CD14-positive monocyte (primary cell): ENCODE results near the gene ABCC12. TPM values are rescaled to one million over a fixed set of nuclear protein-coding genes. Genes with fewer than 3 reads are reported as not detected.

ENCODE experiments used
- DNase-seq, 3 donors: peaks; one replicate each; pipeline ENCODE4 v3.0.0-alpha.2; 2011 to 2022
- H2AFZ ChIP-seq: 2 replicates; pipeline ENCODE4 v1.6.0; 2012; ENCODE audit warnings: mild to moderate bottlenecking, low read depth, low read length, inconsistent platforms; ENCODE audit not compliant: insufficient read depth, poor library complexity, severe bottlenecking
- H3K27ac ChIP-seq, 2 donors: 1 replicate in 1 of 2; 2 replicates in 1 of 2; pipeline ENCODE4 v1.5.1; 2012 to 2013; ENCODE audit warnings: low read length in 2 of 2, control low read depth in 1 of 2, inconsistent platforms in 1 of 2, low read depth in 1 of 2, mild to moderate bottlenecking in 1 of 2
- H3K27me3 ChIP-seq, 2 donors: one replicate each; pipeline versions ENCODE4 v1.6.0 to v1.6.1; 2011 to 2013; ENCODE audit warnings: low read length in 2 of 2; ENCODE audit not compliant: control insufficient read depth in 2 of 2, insufficient read depth in 2 of 2
- H3K36me3 ChIP-seq, 2 donors: replicated peaks in 1 of 2; 1 replicate in 1 of 2; 2 replicates in 1 of 2; pipeline versions ENCODE4 v1.5.1 to v1.6.1; 2012 to 2013; ENCODE audit warnings: low read length in 2 of 2, control low read depth in 1 of 2, inconsistent platforms in 1 of 2, mild to moderate bottlenecking in 1 of 2; ENCODE audit not compliant: insufficient read depth in 2 of 2, control insufficient read depth in 1 of 2
- H3K4me1 ChIP-seq, 2 donors: 1 replicate in 1 of 2; 2 replicates in 1 of 2; pipeline versions ENCODE4 v1.5.1 to v1.6.1; 2012 to 2013; ENCODE audit warnings: low read length in 2 of 2, control low read depth in 1 of 2, inconsistent platforms in 1 of 2, mild to moderate bottlenecking in 1 of 2, moderate library complexity in 1 of 2; ENCODE audit not compliant: insufficient read depth in 2 of 2, control insufficient read depth in 1 of 2
- H3K4me2 ChIP-seq: replicated peaks from 2 replicates; pipeline ENCODE3; 2012; ENCODE audit warnings: low read length, moderate library complexity, mild to moderate bottlenecking; ENCODE audit not compliant: poor library complexity, severe bottlenecking; ENCODE audit errors: extremely low read depth
- H3K4me3 ChIP-seq, 3 experiments: fragments of 200-600 bp in 1 of 3; sonication (generic) in 1 of 3; replicated peaks in 1 of 3; 1 replicate in 2 of 3; 2 replicates in 1 of 3; pipeline ENCODE4 v1.5.1; 2011 to 2013; ENCODE audit warnings: low read length in 3 of 3, mild to moderate bottlenecking in 3 of 3, control low read depth in 2 of 3, low read depth in 2 of 3, inconsistent platforms in 1 of 3, moderate library complexity in 1 of 3
- H3K79me2 ChIP-seq: 2 replicates; pipeline ENCODE4 v1.6.0; 2012; ENCODE audit warnings: mild to moderate bottlenecking, control low read depth, inconsistent platforms, low read length, moderate library complexity; ENCODE audit not compliant: insufficient read depth
- H3K9ac ChIP-seq: 2 replicates; pipeline ENCODE4 v1.6.0; 2017; ENCODE audit warnings: low read length, mild to moderate bottlenecking; ENCODE audit not compliant: insufficient read depth, poor library complexity, severe bottlenecking
- H3K9me3 ChIP-seq, 2 donors: replicated peaks in 1 of 2; 1 replicate in 1 of 2; 2 replicates in 1 of 2; pipeline versions ENCODE4 v1.5.1 to v1.6.1; 2012 to 2013; ENCODE audit warnings: low read length in 2 of 2, control low read depth in 1 of 2; ENCODE audit not compliant: control insufficient read depth in 1 of 2, insufficient read depth in 1 of 2
- H4K20me1 ChIP-seq: 2 replicates; pipeline ENCODE4 v1.6.0; 2012; ENCODE audit warnings: mild to moderate bottlenecking, low read length, control low read depth, moderate library complexity; ENCODE audit not compliant: insufficient read depth
- H3K27ac Mint-ChIP-seq, 7 donors: one replicate each; pipeline ENCODE4 v1.8.0; 2020; ENCODE audit warnings: mild to moderate bottlenecking in 7 of 7, mixed read lengths in 7 of 7, moderate library complexity in 6 of 7, inconsistent platforms in 2 of 7
- H3K27me3 Mint-ChIP-seq, 3 donors: one replicate each; pipeline ENCODE4 v1.8.0; 2021 to 2022; ENCODE audit warnings: low read depth in 3 of 3, mild to moderate bottlenecking in 3 of 3, mixed read lengths in 3 of 3, moderate library complexity in 3 of 3, inconsistent platforms in 1 of 3
- H3K36me3 Mint-ChIP-seq, 2 donors: one replicate each; pipeline ENCODE4 v1.8.0; 2020; ENCODE audit warnings: mixed read lengths in 2 of 2, inconsistent platforms in 1 of 2, mild to moderate bottlenecking in 1 of 2
- H3K4me1 Mint-ChIP-seq: one replicate; pipeline ENCODE4 v1.8.0; 2020; ENCODE audit warnings: mild to moderate bottlenecking, mixed read lengths
- H3K4me3 Mint-ChIP-seq, 2 donors: one replicate each; pipeline ENCODE4 v1.8.0; 2020; ENCODE audit warnings: mild to moderate bottlenecking in 2 of 2, mixed read lengths in 2 of 2, moderate library complexity in 1 of 2
- H3K9me3 Mint-ChIP-seq, 7 donors: one replicate each; pipeline ENCODE4 v1.8.0; 2020 to 2022; ENCODE audit warnings: mixed read lengths in 7 of 7, mild to moderate bottlenecking in 6 of 7, moderate library complexity in 6 of 7, inconsistent platforms in 2 of 7
- CTCF ChIP-seq: fragments of 200-600 bp; IDR thresholded peaks from one replicate; pipeline ENCODE4 v1.8.0; 2022; ENCODE audit warnings: antibody characterized with exemption, mild to moderate bottlenecking
- WGBS: methylation state at CpG from one replicate; pipeline ENCODE4 v1.1.5; 2013; ENCODE audit warnings: missing lambda C conversion rate; ENCODE audit not compliant: insufficient coverage; 5-methylcytosine and 5-hydroxymethylcytosine counted together
- intact Hi-C, 2 donors: fragments of 100-400 bp; cut with micrococcal nuclease; formaldehyde crosslinking; loops; one replicate each; pipeline versions ENCODE4 v1.15.0 to v1.15.1; 2023
- polyA plus RNA-seq, 3 donors: library from polyadenylated mRNA; depleted of rRNA in 1 of 3; unstranded in 2 of 3; stranded (reverse) in 1 of 3; fragments of 300-500 nt in 2 of 3; fragments of >200 nt in 1 of 3; fragmentation: Illumina TruSeq in 2 of 3; gene quantifications; 1 replicate in 2 of 3; 2 replicates in 1 of 3; pipeline ENCODE4 v1.2.3, GENCODE V29; 2012 to 2021

Gene ABCC12
- polyA plus RNA-seq, 3 donors = not detected

- Mint-ChIP-seq H3K4me1 (peaks cover 37% of the 10 kb centered on the region), H3K4me3 (no peak overlapping the region), H3K27ac (peak overlapping the region; percentile 77 to 96 (median 90)), H3K27me3 (peaks cover 0 to 2% (median 2%) of the 10 kb centered on the region in 3 donors), H3K36me3 (peaks cover 0 to 3% of the 10 kb centered on the region in 2 donors), H3K9me3 (peaks cover 0 to 3% (median 0%) of the 10 kb centered on the region in 7 donors)
- intact Hi-C loops = no loop called here
- no peak for TF ChIP-seq CTCF
- Histone ChIP-seq H2AFZ (peak overlapping the region; percentile 17), H3K27ac (peak overlapping the region; percentile 10 to 75), H3K9me3 (no peaks in the 10 kb centered on the region), H3K4me3 (peak overlapping the region in 1 of 3 experiments; percentile 38), H3K4me2 (peak overlapping the region; percentile 41), H3K79me2 (no peaks in the 10 kb centered on the region), H3K36me3 (no peaks in the 10 kb centered on the region), H3K9ac (no peak overlapping the region), H4K20me1 (no peaks in the 10 kb centered on the region), H3K27me3 (no peaks in the 10 kb centered on the region), H3K4me1 (peaks cover 26 to 28% of the 10 kb centered on the region in 2 donors)
- WGBS = 100% methylated on average over 2 of the region's 4 CpGs
- no peak for DNase-seq
These were observed 32.0 kb upstream of the ABCC12 start for GRCh38 chr16:48187779-48188178.

DNA sequence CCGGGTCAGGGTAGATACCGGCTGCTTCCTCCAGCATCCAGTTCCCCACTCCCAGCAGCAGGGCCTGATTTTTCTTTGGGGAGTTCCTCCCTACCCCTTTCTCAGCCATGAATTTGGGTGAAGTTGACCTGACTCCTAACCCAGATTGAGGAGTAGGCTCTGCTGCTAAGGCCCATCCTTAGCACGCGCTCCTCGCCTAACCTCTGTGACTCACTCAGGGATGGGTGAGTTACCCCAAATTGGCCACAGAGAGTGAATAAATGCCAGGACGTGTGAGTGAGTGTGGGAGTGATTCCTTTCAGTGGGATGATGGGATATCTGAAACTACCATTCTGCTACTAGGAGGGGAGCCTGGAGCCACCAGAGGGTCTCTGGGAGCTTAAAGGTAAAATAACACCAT, 28.9 kb upstream of the ABCC12 start:
- H3K4me1 Mint-ChIP-seq = peaks cover 33% of the 10 kb centered on the region
- 96% methylated on average over 5 of the region's 6 CpGs for WGBS
- H3K9ac ChIP-seq = no peak overlapping the region

More for the DNA sequence above, 28.9 kb upstream of the ABCC12 start:
- intact Hi-C loops = no loop called here
- Histone ChIP-seq H3K27ac (no peak overlapping the region), H2AFZ (no peak overlapping the region), H4K20me1 (no peaks in the 10 kb centered on the region), H3K4me1 (peaks cover 25 to 26% of the 10 kb centered on the region in 2 donors), H3K4me2 (no peak overlapping the region), H3K36me3 (no peaks in the 10 kb centered on the region), H3K4me3 (no peak overlapping the region), H3K79me2 (no peaks in the 10 kb centered on the region), H3K9me3 (no peaks in the 10 kb centered on the region), H3K27me3 (no peaks in the 10 kb centered on the region)
- H3K9me3 Mint-ChIP-seq = peaks cover 0 to 3% (median 0%) of the 10 kb centered on the region in 7 donors
- H3K36me3 Mint-ChIP-seq = peaks cover 0 to 3% of the 10 kb centered on the region in 2 donors
- peak overlapping the region in 1 of 7 donors; percentile 4 for H3K27ac Mint-ChIP-seq
- no peak for DNase-seq
- TF ChIP-seq CTCF = no peak
- peaks cover 0 to 8% (median 2%) of the 10 kb centered on the region in 3 donors for H3K27me3 Mint-ChIP-seq
- no peak overlapping the region for H3K4me3 Mint-ChIP-seq
